ENCODE data around the gene MSH3.
A peak's percentile ranks its signal among the peaks of the same experiment; 100 is the strongest.

MSH3 gene

DNA sequence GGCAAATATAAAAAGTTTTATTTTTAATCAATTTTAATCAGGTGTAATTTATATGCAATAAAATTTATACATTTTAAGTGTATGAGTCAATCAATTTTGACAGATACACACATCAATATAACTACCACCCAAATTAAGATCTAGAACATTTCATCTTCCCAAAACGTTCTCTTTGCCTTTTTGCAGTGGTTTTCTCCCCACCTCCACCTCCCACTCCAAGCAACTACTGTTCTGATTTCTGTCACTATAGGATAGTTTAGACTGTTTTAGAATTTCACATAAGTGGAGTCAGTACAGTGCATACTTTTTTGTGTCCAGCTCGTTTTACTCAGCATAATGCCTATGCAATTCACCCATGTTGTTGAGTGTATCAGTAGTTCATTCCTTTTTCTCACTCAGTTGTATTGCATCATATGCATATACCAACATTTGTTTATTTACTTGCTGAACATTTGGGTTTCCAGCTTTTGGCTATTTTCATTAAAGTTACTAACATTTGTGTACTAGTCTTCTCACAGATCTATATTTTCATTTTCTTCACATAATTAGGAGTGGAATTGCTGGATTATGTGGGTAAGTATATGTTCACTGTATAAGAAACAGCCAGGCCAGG is 52.5 kb downstream of the MSH3 start:
- Histone ChIP-seq H3K9me3 (ENCODE audit: insufficient read depth, low read length) (no peaks in the 10 kb centered on the region), H3K36me3 (replicated peaks; ENCODE audit: low read depth, low read length) (peaks cover 3% of the 10 kb centered on the region), H4K20me1 (ENCODE audit: insufficient read depth, low read length) (no peaks in the 10 kb centered on the region), H3K27me3 (ENCODE audit: low read depth, low read length) (no peaks in the 10 kb centered on the region), H3K4me2 (ENCODE audit: low read length) (no peak overlapping the region), H3K9ac (ENCODE audit: low read length) (no peak overlapping the region), H3K27ac (ENCODE audit: low read length) (no peak overlapping the region), H3K4me1 (ENCODE audit: low read length) (no peaks in the 10 kb centered on the region), H3K79me2 (ENCODE audit: low read length) (no peaks in the 10 kb centered on the region), H2AFZ (ENCODE audit: low read depth, low read length) (no peak overlapping the region), H3K4me3 (ENCODE audit: low read length) (no peak overlapping the region)
- TF ChIP-seq EZH2phosphoT487 (IDR thresholded peaks at IDR 0.05; ENCODE audit: low read depth) = no peak
- no peak for TF ChIP-seq CTCF (IDR thresholded peaks at IDR 0.05; ENCODE audit: low read depth, low read length)

- no peaks in the 10 kb centered on the region for H4K20me1 ChIP-seq (ENCODE audit: insufficient read depth, low read length)
- H3K27ac ChIP-seq (ENCODE audit: low read length) = no peak overlapping the region
- no peak overlapping the region for H3K4me2 ChIP-seq (ENCODE audit: low read length)
- no peaks in the 10 kb centered on the region for H3K36me3 ChIP-seq (replicated peaks; ENCODE audit: low read depth, low read length)
- no peak overlapping the region for H2AFZ ChIP-seq (ENCODE audit: low read depth, low read length)
- H3K27me3 ChIP-seq (ENCODE audit: low read depth, low read length) = no peaks in the 10 kb centered on the region
- H3K9ac ChIP-seq (ENCODE audit: low read length) = no peak overlapping the region
- no peak for TF ChIP-seq CTCF (IDR thresholded peaks at IDR 0.05; ENCODE audit: low read depth, low read length)
- TF ChIP-seq EZH2phosphoT487 (IDR thresholded peaks at IDR 0.05; ENCODE audit: low read depth) = no peak
- H3K4me3 ChIP-seq (ENCODE audit: low read length) = no peak overlapping the region
- H3K9me3 ChIP-seq (ENCODE audit: insufficient read depth, low read length) = no peaks in the 10 kb centered on the region
- no peaks in the 10 kb centered on the region for H3K79me2 ChIP-seq (ENCODE audit: low read length)
- no peaks in the 10 kb centered on the region for H3K4me1 ChIP-seq (ENCODE audit: low read length)
These were observed 53.2 kb downstream of the MSH3 start for GRCh38 chr5:80707645-80708044.

DNA sequence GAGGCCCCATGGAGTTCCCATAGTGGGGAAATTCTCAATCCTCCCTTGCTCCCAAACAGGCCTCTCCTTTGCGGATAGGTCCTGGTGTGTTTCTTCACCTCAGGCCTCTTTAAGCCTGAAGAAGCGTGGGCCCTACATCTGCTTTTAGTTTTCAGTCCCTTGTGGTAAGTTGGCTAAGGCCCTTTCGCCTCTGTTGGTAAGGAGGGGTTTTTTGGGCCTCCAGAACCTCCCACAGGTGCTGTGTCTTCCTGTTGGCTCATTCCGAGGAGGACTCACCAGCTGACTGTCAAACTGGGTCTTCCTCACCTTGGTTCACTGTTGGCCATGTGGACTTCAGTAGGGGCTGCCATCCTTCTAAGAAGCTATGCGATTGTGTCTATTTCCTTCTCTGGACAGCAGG is 56.8 kb downstream of the MSH3 start:
- no peaks in the 10 kb centered on the region for H3K4me1 ChIP-seq (ENCODE audit: low read length)
- peaks cover 4% of the 10 kb centered on the region for H3K36me3 ChIP-seq (replicated peaks; ENCODE audit: low read depth, low read length)
- H3K9ac ChIP-seq (ENCODE audit: low read length) = no peak overlapping the region
- H3K79me2 ChIP-seq (ENCODE audit: low read length) = no peaks in the 10 kb centered on the region
- no peak overlapping the region for H3K4me2 ChIP-seq (ENCODE audit: low read length)
- TF ChIP-seq EZH2phosphoT487 (IDR thresholded peaks at IDR 0.05; ENCODE audit: low read depth) (no peak), CTCF (IDR thresholded peaks at IDR 0.05; ENCODE audit: low read depth, low read length) (no peak)
- H3K27ac ChIP-seq (ENCODE audit: low read length) = no peak overlapping the region
- no peaks in the 10 kb centered on the region for H3K27me3 ChIP-seq (ENCODE audit: low read depth, low read length)
- no peaks in the 10 kb centered on the region for H3K9me3 ChIP-seq (ENCODE audit: insufficient read depth, low read length)
- no peak overlapping the region for H2AFZ ChIP-seq (ENCODE audit: low read depth, low read length)
- no peak overlapping the region for H3K4me3 ChIP-seq (ENCODE audit: low read length)
- no peaks in the 10 kb centered on the region for H4K20me1 ChIP-seq (ENCODE audit: insufficient read depth, low read length)

DNA sequence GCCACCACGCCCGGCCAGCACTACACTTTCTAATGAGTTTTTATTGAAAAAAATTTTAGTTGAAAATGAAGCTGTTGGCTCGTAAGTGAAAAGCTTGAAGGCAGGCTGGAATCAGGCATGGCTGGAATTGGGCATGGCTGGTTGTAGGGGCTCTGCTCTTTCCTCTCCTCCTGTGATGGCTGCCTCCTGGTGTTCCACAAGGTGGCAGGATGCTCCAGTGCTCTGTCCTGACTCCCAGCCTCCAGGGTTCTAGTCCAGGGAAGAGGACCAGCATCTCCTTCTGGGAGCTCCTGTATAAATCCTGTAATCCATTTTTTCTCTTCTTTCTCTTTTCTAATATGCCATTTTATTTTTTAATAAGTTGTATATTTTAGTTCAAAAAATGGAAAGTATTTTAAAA is 57.5 kb downstream of the MSH3 start:
- H3K36me3 ChIP-seq (replicated peaks; ENCODE audit: low read depth, low read length) = peaks cover 4% of the 10 kb centered on the region
- no peaks in the 10 kb centered on the region for H4K20me1 ChIP-seq (ENCODE audit: insufficient read depth, low read length)
- no peaks in the 10 kb centered on the region for H3K4me1 ChIP-seq (ENCODE audit: low read length)
- H3K4me3 ChIP-seq (ENCODE audit: low read length) = no peak overlapping the region
- no peak overlapping the region for H2AFZ ChIP-seq (ENCODE audit: low read depth, low read length)
- H3K4me2 ChIP-seq (ENCODE audit: low read length) = no peak overlapping the region
- H3K79me2 ChIP-seq (ENCODE audit: low read length) = no peaks in the 10 kb centered on the region
- no peak overlapping the region for H3K9ac ChIP-seq (ENCODE audit: low read length)
- no peak overlapping the region for H3K27ac ChIP-seq (ENCODE audit: low read length)
- no peaks in the 10 kb centered on the region for H3K9me3 ChIP-seq (ENCODE audit: insufficient read depth, low read length)
- H3K27me3 ChIP-seq (ENCODE audit: low read depth, low read length) = no peaks in the 10 kb centered on the region
- TF ChIP-seq CTCF (IDR thresholded peaks at IDR 0.05; ENCODE audit: low read depth, low read length) = peak; percentile 32
- no peak for TF ChIP-seq EZH2phosphoT487 (IDR thresholded peaks at IDR 0.05; ENCODE audit: low read depth)

Measured in OCI-LY3 (cell line).